ENCODE data around the gene AGBL1. TPM values are rescaled to one million over a fixed set of nuclear protein-coding genes. Genes with fewer than 3 reads are reported as not detected.
"Not testable (repeated sequence)": the region's sequence is repeated elsewhere in the genome, so short reads cannot be mapped to it uniquely, and the experiment has no call there.

Gene AGBL1
- total RNA-seq, 1 donor from 2014 or later: not detected

- no peak for ATAC-seq
These were observed 8.1 kb downstream of the AGBL1 start for GRCh38 chr15:86087808-86088207.

GRCh38 chr15:86089422-86089821, 9.8 kb downstream of the AGBL1 start:
- no peak for ATAC-seq

GRCh38 chr15:86101818-86102217, 22.1 kb downstream of the AGBL1 start:
- no peak for ATAC-seq

- no peak for ATAC-seq
These were observed 24.2 kb downstream of the AGBL1 start for GRCh38 chr15:86103825-86104224.

GRCh38 chr15:86106306-86106705, 26.6 kb downstream of the AGBL1 start:
- no peak for ATAC-seq

GRCh38 chr15:86115145-86115801, 35.6 kb downstream of the AGBL1 start:
- no peak for ATAC-seq

- peak; percentile 45 for ATAC-seq
These were observed 42.0 kb downstream of the AGBL1 start for GRCh38 chr15:86121568-86122225.

- not testable (repeated sequence) for ATAC-seq
These were observed 43.2 kb downstream of the AGBL1 start for GRCh38 chr15:86122691-86123391.

GRCh38 chr15:86125775-86126174, 46.1 kb downstream of the AGBL1 start:
- ATAC-seq: no peak

GRCh38 chr15:86127547-86127946, 47.9 kb downstream of the AGBL1 start:
- ATAC-seq: no peak

GRCh38 chr15:86135041-86135440, 55.4 kb downstream of the AGBL1 start:
- ATAC-seq: no peak

GRCh38 chr15:86136861-86137260, 57.2 kb downstream of the AGBL1 start:
- no peak for ATAC-seq

- ATAC-seq: no peak
These were observed 59.1 kb downstream of the AGBL1 start for GRCh38 chr15:86138798-86139197.

GRCh38 chr15:86139828-86140227, 60.2 kb downstream of the AGBL1 start:
- no peak for ATAC-seq

- ATAC-seq: no peak
These were observed 75.0 kb downstream of the AGBL1 start for GRCh38 chr15:86154705-86155104.

- ATAC-seq: no peak
These were observed 75.9 kb downstream of the AGBL1 start for GRCh38 chr15:86155551-86155950.

GRCh38 chr15:86157606-86158293, 78.1 kb downstream of the AGBL1 start:
- ATAC-seq: no peak

- no peak for ATAC-seq
These were observed 79.8 kb downstream of the AGBL1 start for GRCh38 chr15:86159468-86159867.

- ATAC-seq: no peak
These were observed 81.6 kb downstream of the AGBL1 start for GRCh38 chr15:86161250-86161649.

- no peak for ATAC-seq
These were observed 82.5 kb downstream of the AGBL1 start for GRCh38 chr15:86162172-86162591.

GRCh38 chr15:86162641-86163040, 83.0 kb downstream of the AGBL1 start:
- ATAC-seq: no peak

GRCh38 chr15:86163816-86164215, 84.1 kb downstream of the AGBL1 start:
- ATAC-seq: no peak

- ATAC-seq: peak; percentile 78
These were observed 84.7 kb downstream of the AGBL1 start for GRCh38 chr15:86164232-86164898.

Measured in esophagus mucosa (tissue), 1 donor.